NCI-H2107 treated with DMSO at 0.1 percent for 48 hours (cell line): ENCODE data around the gene PRDM9.
"Not testable (repeated sequence)": the region's sequence is repeated elsewhere in the genome, so short reads cannot be mapped to it uniquely, and the experiment has no call there.

Experiments used
- DNase-seq: peaks from one replicate; lab custom pipeline; 2025; ENCODE audit not compliant: unreplicated experiment; lab: John Stamatoyannopoulos, UW

Gene PRDM9

DNA sequence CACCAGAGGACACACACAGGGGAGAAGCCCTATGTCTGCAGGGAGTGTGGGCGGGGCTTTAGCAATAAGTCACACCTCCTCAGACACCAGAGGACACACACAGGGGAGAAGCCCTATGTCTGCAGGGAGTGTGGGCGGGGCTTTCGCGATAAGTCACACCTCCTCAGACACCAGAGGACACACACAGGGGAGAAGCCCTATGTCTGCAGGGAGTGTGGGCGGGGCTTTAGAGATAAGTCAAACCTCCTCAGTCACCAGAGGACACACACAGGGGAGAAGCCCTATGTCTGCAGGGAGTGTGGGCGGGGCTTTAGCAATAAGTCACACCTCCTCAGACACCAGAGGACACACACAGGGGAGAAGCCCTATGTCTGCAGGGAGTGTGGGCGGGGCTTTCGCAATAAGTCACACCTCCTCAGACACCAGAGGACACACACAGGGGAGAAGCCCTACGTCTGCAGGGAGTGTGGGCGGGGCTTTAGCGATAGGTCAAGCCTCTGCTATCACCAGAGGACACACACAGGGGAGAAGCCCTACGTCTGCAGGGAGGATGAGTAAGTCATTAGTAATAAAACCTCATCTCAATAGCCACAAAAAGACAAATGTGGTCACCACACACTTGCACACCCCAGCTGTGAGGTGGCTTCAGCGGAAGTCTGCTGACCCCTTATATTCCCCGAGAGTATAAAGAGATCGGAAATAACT is 20.0 kb downstream of the PRDM9 start:
- DNase-seq = not testable (repeated sequence)

DNA sequence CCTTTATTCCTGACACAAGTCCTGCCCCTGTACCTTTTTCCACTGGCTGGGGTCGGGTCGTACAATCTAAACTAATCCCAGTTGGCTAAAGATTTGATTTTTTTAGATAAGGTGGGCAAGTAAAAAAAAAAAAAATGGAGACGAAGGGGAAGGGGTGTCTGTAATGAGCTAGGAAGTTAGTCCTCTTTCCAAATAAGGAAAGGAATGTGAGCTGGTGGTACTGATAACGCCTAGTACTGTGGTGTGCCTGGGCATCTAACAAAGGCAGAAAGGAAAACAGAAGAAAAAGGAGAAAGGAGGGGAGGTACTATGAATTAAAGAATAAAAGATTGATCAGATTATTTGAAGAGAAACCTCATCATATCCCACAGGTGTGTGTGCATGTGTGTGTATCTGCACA is 21.3 kb downstream of the PRDM9 start:
- no peak for DNase-seq

DNA sequence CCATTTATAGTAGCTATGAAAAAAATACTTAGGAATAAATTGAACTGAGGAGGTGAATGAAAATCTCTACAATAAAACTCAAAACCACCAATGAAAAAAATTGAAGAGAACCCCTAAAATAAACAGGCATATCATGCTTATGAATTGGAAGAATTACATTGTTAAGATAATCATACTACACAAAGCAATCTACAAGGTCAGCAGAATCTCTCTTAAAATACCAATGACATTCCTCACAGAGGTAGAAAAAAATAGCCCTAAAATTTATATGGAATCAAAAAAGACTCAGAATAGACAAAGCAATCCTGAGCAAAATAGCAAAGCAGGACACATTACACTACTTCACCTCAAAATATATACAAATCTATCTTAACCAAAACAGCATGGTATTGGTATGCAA is 23.2 kb downstream of the PRDM9 start:
- DNase-seq = no peak

DNA sequence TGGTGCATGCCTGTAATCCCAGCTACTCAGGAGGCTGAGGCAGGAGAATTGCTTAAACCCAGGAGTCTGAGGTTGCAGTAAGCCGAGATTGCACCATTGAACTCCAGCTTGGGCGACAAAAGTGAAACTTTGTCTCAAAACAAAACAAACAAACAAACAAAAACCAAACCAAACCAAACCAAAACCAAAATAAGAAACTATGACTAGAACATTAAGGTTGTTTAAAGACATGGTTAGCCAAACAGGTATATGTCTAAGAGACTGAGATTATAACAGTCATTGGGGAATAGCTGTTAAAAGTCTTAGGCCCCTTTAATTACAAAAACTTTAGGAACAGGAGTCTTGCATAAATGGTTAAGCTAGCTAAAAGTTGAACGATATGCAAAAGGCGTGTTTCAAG is 63.6 kb downstream of the PRDM9 start:
- no peak for DNase-seq
